IPS-NIHi11 (cell line): ENCODE data around the gene RAD51B.

ENCODE experiments used
- DNase-seq: peaks from one replicate; pipeline ENCODE4 v3.0.0; 2012; ENCODE audit warnings: mixed read lengths, low spot score

RAD51B gene

DNA sequence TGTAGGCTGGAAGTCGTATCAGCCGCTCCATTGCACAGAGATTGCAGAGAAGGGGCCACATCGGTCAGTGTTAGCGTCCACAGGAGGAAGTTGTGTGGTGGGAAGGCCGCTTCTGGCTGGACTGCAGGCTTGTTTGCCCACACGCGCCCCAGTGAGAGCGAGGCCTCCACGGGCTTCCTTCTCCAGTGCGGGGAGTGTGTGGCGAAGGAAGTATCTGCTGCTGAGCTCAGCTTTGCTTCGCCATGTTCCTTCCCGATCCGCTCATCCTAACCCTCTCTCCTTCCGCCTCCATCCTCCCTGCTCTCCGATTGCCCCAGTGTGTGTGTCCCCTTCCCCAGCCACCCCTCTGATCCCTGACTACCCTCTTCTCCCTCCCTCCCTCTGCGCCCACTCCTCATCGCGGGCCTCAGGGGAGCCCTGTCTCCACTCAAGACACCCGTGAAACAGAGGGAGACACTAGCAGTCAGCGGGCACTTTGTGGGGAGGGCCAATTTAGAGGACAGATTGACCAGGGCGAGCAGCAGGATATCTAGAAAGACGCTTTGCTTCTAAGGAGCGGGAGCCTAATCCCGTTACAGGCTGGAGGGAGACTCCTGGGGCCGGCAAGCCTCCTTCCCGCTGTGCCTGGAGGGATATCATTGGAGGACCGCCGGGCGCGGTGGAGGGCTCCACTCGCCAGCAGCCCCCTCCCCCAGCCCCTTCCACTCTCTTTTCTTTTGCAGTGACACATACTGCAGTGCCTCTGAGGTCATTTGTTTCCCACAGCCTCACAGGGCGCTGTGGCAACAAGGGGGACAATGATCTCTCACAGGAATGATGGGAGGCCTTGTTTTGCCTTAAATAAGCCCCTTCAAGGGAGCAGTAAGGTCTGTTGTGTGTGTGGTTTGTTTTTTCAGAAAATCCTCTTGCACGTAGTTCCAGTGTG, 544.5 kb downstream of the RAD51B start:
- peak; percentile 75 for DNase-seq

DNA sequence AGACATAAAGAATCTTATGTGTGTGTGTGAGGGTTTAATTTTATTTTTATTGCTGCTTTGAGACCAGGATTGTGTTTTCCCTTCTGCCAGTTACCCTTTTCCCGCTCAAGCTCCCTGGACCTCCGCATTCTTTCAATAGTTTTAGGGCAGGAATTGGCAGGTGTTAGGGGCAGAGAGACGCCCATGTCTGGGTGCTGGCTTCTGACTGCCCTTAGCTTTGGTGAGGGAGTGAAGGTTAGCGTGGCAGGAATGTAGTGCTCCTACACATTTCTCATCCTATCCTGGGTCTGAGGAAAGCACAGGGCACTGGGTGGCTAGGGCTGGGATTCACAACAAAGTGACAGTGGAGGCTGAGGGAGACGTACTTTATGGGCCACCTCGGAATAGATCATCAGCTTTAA, 545.2 kb downstream of the RAD51B start:
- peak; percentile 25 for DNase-seq

DNA sequence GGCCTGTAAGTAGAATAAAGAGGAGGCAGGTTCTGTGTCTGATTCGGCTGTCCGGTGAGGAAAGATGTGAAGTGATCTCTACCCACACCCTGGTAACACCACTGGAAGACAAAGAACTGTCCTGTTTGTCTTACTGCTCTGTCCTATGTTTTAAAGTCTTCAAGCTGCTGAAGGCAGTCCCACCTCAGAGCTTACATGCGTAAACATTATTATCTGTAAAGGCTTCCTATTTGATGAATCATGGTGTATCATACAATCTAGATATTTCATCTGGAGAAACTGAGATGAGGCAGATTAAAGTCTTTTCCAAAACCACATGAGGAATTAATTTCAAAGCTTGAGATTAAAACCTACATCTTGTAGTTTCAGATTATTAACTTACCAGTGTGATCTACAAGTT, 545.6 kb downstream of the RAD51B start:
- no peak for DNase-seq

DNA sequence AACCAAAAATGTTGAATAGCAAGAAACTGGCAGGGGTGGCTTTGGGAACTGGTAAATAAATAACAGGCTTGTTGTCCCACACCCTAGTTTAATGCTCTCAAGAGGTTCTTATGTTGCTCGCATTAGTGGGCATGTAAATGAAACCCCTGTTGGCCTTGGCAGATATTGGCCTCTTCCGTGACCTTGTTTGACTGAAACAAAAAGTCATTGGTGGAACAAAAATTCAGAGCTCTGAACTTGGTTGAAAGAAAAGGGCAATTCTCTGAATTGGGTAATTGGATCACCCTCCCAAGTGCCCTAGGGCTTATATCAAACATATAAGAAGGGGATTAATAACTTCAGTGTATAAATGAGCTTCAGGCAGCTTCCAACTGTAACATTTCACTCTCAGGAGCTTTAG, 547.1 kb downstream of the RAD51B start:
- DNase-seq: no peak

DNA sequence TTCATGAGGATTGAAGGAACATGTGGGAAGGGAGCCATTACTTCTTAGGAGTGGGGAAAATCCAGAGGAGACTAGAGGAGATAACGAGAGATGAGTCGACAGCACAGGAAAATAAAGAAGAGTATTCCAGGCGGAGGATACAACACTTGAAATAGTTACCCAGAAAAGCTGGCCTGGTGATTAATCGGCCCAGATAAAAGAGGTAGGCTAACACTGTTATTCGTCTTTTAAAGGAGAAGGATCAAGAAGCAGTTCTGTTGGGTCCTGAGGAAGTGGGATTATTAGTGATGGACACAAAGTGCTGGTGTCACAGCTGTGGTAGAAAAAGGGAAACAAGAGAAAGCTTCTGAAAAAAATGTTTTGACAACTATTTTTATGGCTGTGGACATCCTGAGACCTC, 548.0 kb downstream of the RAD51B start:
- no peak for DNase-seq

DNA sequence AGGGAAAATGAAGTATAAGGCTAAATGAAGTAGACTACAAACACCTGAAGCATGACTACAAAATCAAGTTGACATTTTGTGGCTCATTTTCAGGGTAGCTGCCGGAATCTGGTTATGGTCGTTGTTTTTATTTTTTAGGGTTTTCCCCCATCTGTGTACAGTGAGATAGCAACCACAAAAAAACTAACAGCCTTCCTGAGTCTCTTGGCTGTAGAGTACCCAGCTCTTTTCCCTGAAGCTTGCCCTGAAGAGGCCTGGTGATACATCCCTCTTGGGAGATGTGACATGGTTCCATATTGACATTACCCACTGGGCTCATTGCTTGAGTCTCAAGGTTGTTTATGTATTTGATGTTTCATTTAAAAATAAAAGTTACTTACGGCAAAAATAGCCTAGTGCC, 549.3 kb downstream of the RAD51B start:
- DNase-seq: no peak

DNA sequence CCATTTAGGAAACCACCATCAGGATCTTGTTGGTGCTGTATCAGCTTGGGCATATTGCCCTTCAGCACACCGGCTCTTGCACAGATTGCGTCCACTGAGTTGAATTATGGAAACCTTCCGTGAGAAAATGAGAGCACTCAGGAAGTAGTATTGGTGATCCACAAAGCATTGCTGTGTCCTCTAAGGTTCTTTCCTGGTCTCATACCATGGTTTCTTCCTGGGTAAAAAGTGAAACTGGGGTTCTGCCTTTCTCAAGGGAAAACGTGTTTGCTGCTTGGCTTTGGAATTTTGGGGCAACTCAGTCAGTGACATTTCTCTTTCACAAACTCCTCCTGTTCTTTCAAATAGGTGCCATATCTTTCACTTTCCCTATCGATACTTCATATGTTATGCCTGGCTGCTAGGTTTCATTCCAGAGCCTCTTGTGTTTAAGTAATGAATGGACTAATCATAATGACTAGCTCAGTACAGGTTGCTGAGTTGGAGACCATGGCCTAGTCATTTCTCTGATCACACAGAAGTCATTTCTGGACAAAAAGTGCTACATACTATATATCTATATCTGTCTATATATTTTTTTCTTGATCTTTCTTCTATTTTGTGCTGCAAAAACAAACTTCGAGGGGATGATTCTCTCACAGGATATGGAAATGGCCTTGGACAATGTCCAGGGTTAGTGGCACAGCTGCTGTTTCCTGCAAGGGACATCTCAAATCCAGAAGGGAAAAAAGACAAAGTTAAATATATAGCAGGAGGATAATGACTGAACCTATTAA, 549.9 kb downstream of the RAD51B start:
- no peak for DNase-seq

DNA sequence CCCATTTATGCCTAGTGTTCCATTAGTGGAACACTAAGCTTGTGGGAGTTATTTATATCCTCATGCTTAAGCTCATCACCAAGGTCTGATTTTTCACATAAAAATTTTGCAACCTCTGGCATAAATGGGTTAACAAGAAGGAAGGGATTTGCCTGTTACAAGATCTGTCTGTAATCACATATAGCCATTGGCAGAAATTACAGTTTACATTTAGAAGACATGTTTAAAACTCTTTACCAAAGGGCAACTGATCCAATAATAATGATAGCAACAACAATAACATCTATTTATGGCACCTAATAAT, 550.4 kb downstream of the RAD51B start:
- DNase-seq: no peak

DNA sequence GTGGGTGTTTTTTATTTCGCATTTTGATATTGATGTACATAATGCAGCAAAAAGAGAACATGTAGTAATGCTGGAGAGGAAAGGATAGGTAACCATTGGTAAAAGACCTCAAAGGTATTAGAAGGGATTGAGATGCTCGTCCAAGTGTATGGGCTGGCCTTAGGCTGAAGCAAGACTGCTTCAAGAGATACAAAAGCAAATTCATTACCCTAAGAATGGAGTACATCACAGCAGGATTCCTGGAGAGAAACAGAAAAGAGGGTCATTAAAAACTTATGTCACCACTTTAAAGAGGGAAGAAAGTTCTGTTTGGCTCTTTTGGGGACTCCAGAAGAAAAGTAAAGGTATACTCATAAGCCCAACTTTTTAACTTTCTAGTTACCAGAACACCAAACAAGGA, 552.8 kb downstream of the RAD51B start:
- peak; percentile 50 for DNase-seq

DNA sequence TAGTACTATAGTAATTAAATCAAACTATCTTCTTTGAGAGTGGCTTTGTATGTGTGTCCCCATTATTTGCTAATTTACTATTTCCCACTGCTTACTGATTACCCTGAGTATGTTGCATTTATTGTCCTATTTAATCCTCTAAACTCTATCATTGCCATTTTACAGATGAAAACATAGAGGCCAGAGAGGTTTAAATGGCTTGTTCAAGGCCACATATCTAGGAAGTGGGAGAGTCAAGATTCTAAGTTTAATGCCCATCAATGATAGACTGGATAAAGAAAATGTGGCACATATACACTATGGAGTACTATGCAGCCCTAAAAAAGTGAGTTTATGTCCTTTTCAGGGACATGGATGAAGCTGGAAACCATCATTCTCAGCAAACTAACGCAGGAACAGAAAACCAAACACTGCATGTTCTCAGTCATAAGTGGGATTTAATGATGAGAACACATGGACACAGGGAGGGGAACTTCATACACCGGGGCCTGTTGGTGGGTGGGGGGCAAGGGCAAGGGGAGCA, 553.6 kb downstream of the RAD51B start:
- DNase-seq: no peak

DNA sequence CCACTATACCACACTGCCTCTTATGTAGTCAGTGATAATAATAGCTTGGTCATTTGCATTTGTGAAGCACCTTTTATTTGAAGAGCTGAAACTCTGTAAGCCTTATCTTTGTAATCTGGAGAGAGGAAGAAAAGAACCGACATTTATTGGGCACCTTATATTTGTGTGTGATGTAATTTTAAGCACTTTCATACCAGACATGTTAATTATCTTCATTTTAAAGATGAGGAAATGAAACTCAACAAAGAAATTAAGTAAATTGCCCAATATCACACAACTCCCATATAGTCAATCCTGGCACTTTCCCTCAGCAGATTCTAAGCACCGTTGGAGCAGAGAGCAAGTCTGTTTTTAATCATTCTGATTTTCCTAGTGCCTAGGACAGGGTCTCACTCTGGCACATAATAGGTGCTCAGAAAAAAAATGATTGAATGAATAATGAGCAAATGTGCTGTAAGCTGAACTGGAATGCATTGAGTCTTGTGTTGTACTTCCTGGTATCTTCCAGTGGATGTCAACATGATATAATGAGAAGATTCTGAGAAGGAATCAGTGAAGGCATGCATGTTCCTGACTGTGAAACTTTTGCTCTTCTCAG, 554.4 kb downstream of the RAD51B start:
- no peak for DNase-seq

DNA sequence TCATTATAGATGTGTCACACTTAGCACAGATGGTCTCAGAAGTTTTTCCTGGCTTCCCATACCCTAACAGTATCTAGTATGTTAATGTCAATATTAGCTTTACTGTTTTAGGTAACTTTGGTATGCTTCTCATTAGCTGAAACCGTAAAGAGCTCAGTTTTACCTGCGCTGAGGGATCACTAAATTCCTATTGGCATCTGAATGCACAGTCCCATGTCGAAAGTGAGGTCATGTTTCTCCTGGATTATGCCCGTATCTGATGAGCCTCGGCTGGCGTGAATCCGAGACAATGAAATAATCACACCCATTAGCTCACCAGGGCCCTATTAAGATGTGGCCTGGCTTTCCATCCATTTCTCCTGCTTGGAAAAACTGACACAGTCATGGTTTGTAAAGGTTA, 555.1 kb downstream of the RAD51B start:
- no peak for DNase-seq

DNA sequence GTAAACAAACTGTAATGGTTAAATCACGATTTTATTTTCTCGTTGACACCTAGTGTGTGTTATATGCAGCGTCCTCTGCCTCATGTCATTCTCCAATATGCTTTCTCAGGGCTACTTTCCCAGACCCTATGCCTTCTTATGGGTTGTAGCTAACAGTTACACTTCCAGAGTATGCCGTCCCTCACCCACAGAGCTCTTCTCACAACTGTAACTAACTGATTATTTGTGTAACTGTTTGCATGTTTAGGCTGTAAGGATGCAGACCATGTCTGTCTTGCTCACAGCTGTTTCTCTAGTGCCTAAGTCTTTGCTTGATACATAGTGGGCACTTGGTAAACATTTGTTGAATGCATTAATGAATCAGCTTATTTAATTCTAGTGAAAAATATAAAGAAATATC, 555.8 kb downstream of the RAD51B start:
- DNase-seq: no peak

DNA sequence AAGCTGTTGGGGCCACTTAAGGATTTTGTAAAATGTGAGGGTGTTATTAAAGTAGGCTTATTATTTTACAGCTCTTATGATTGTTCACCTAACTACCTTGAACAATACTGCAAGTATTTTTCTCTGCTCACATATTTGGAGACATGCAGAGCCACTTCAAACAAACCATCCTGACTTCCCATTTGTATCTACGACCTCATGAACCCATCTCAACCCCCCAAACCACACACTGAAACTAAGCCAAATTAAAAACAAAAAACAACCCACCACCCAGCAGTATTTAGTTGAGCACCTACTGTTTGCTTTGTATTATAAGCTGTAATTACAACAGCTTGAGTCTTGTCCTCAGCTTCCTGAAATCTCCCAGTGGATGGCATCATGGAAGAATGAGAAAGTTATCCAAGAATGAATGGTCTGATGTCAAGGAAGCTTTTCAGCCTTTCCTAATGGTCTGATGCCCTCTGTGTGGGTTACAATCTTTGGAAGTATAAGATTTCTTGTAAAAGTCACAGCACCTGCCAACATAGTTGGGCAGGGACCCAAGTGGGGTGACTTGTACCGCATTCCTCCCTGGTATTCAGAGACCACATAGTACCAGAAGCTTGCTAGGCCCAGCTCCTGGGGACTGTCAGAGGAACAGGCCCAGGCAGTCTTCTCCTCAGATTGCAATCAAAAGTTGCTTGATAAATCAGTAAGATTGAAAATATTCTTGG, 556.6 kb downstream of the RAD51B start:
- no peak for DNase-seq

DNA sequence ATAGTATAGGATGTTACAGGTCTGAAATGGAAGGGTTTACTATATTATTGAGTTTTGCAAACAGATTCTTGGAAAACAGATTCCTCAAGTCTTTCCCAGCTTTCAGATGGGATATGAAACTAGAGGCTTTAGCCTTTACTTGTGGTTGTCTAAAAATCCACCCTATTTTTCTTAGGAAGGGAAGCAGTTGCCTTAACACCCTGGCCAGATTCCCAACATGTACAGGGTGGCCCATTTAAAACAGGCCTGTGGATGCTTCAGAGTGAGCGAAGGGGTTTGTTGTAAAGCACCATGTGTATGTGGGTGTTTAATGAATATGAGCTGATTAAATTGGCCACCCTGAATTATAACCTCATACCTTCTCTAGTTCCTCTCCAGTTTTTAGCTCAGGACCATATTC, 557.4 kb downstream of the RAD51B start:
- no peak for DNase-seq

DNA sequence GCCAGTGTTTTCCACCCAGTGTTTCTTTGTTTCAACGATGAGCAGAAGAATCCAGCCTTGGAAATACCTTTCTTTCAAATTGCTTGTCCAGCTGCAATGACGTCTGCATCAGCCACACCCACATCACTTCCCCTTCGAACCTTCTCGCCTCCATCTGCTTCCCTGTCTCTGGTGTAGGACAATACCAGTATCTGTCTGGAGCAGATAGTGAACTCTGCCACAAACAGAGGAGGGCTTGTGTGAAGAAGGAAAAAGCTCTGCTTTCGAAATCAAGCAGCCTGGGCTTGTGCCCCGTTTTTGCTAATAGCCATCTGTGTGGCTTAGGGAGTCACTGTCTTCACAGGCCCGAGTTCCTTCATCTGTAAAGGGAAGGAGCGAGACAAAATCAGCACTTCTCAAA, 557.9 kb downstream of the RAD51B start:
- DNase-seq: no peak

DNA sequence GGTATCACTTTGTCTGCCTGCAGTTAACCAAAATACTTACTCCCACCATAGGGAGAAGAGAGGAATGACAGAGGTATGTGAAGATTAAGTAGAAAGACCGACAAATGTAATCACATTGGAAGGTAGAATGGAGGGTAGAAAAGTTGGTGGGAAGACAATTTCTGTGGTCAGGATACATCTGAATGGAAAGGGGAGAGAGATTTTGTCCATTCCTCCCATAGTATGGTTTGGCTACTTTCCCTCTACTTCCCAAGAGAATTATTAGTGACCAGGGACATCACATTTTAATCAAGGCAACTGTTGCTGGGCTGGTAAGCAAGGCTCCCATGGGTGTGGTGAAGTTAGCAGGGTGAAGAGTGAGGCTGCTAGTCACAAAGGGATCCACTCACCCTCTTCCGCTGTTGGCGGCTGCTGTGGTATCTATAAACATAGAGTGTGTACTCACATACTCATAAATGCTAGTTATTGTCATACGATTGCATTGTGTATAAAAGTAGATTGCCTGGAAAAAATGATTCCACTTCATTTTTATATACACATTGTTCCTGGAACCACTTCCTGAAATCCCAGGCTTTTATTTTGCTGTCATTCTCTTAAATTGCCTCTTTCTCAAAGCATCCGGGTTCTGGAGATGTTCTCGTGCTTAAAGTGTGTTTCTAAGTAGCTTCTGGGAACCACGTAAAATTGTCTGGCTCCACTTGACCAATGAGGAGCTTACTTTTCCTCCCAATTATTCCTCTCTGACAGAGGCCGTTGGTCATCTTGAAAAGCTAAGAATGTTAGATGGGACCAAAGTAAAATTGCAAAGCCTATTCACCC, 560.1 kb downstream of the RAD51B start:
- DNase-seq: no peak

DNA sequence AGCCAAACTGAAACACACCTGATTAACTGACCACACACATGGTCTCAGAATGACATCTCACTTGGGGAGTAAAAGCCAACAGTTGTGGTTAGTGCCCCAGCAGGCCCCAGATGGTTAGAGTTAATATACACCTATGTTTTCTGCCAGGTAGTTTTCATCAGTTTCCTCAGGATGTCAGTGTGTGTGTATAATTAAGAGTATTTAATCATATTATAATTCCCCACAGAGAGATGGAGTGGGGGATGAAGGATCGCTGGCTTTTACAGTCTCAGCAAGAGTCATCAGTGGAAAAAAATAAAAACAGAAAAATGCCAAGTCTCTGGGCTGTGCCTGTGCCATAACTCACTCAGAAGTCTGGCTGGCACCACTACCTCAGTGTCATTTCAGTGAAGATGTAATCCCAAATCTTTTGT, 560.8 kb downstream of the RAD51B start:
- DNase-seq: no peak

DNA sequence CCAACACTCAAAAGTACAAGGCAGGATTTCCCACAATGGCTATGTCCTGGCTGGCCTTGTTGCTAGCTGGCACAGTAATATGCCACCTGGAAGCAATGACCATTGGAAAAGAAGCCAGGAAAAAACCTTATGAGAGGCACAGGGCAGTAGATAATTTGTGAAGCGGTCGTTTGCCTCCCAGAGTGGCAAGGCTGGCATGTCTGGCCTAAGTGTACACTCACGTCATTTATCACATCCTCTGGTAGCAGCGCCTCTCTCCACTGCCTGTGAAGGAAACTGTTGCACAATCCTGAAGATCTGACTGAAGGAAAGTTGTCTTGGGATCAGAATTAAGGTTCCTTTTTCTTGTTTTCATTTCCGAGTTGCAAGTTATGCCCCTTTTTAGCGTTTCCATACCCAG, 564.8 kb downstream of the RAD51B start:
- DNase-seq: no peak

DNA sequence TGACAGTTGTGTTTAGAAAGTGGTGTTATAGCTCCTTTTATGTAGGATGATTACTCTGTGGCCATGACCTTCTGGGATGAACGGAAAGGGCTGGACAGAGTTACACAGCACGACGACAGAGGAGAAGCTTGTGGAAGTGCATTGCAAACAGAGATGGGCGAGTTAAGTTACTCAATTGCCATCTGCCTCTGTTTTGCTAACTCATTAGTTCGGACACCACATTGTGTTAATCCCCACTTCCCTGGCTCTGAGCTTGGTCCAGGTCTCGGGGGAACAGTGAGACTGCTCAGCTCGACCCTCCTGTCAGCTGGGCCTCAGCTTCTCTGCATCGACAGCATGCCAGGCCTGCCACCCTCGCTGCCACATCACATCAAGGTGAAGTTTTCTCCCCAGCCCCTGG, 565.3 kb downstream of the RAD51B start:
- DNase-seq: no peak

DNA sequence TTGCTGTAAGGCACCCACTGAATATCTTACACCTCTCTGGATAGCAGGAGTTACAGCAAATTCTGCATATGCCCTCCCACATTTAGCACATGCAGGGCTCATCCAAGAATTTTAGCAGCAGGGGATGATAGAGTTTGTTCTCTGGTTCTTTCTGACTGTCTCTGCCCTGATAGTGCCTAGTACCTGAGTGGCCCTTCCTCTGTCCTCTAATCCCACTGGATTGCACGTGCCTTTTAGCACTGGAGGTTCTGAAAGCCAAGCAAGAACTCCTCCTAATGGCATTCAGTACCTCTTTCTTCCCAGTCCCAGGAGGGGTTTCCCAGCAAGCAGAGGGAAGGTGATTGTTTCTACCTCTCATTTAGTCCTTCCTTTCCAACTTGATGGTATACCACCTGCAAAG, 566.9 kb downstream of the RAD51B start:
- no peak for DNase-seq
